Kidney glomerular epithelial cell (primary cell): ENCODE measurements around the gene CDC6.

Experiments used
- DNase-seq: peaks from one replicate; lab custom pipeline; 2025; lab: John Stamatoyannopoulos, UW

Gene CDC6

GRCh38 chr17:40312131-40312731 lies 24.6 kb downstream of the CDC6 start:
- DNase-seq, result no peak

GRCh38 chr17:40312893-40313667 lies 25.4 kb downstream of the CDC6 start:
- no peak for DNase-seq

GRCh38 chr17:40313668-40314583 lies 26.2 kb downstream of the CDC6 start:
- peak; percentile 14 for DNase-seq

GRCh38 chr17:40314584-40314956 lies 26.9 kb downstream of the CDC6 start:
- peak; percentile 94 for DNase-seq

- DNase-seq, result no peak
These were observed 27.5 kb downstream of the CDC6 start for GRCh38 chr17:40315206-40315605.

- no peak for DNase-seq
These were observed 28.2 kb downstream of the CDC6 start for GRCh38 chr17:40315678-40316570.

GRCh38 chr17:40316571-40317344 lies 29.1 kb downstream of the CDC6 start:
- peak; percentile 65 for DNase-seq

- peak; percentile 71 for DNase-seq
These were observed 29.7 kb downstream of the CDC6 start for GRCh38 chr17:40317345-40317873.

- peak; percentile 80 for DNase-seq
These were observed 30.5 kb downstream of the CDC6 start for GRCh38 chr17:40317880-40318829.

- no peak for DNase-seq
These were observed 31.2 kb downstream of the CDC6 start for GRCh38 chr17:40318830-40319391.

GRCh38 chr17:40319651-40320540 lies 32.2 kb downstream of the CDC6 start:
- DNase-seq, result no peak

- no peak for DNase-seq
These were observed 33.3 kb downstream of the CDC6 start for GRCh38 chr17:40320756-40321523.

- DNase-seq, result no peak
These were observed 33.8 kb downstream of the CDC6 start for GRCh38 chr17:40321524-40321929.

- DNase-seq, result no peak
These were observed 34.3 kb downstream of the CDC6 start for GRCh38 chr17:40321961-40322357.

- DNase-seq, result peak; percentile 86
These were observed 35.0 kb downstream of the CDC6 start for GRCh38 chr17:40322358-40323315.
